HG03025 (cell line): ENCODE measurements around the gene TMUB2.
A peak's percentile ranks its signal among the peaks of the same experiment; 100 is the strongest.
"Not testable (repeated sequence)": the region's sequence is repeated elsewhere in the genome, so short reads cannot be mapped to it uniquely, and the experiment has no call there.

ENCODE experiments used
- ATAC-seq: cut with Tn5 transposase; IDR thresholded peaks from one replicate; pipeline ENCODE4 v1.9.1; 2021; ENCODE audit warnings: mild to moderate bottlenecking, moderate library complexity; ENCODE audit not compliant: unreplicated experiment, low FRiP score

Gene TMUB2

DNA sequence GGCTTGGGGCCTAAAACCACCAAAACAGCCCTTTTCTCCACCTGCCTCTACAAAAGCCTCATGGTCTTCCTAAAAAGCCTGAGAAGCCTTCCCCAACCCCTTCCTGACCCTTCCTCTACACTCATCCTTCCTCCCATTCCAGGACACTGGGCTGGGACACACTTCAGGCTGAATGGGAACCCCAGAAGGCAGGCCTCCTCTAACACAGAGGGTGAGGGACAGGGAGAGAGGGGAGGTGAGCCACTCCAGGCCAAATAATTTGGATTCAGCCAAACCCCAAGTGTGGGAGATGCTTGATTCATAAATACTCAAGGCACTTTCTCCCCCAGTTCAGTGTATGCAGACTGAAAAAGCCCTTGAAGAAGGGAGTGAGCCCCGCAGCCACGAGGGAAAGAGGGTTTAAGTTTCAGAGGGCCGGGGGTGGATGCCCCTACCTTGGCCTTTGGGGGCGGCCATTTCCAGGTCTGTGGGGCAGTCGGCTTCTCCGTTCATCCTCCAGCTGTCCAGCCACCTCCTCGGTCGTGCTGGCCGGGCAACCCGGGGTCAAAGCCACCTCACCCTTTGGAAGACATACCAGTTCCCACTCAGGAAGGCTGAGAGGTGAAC lies 31.1 kb downstream of the TMUB2 start:
- ATAC-seq: no peak

DNA sequence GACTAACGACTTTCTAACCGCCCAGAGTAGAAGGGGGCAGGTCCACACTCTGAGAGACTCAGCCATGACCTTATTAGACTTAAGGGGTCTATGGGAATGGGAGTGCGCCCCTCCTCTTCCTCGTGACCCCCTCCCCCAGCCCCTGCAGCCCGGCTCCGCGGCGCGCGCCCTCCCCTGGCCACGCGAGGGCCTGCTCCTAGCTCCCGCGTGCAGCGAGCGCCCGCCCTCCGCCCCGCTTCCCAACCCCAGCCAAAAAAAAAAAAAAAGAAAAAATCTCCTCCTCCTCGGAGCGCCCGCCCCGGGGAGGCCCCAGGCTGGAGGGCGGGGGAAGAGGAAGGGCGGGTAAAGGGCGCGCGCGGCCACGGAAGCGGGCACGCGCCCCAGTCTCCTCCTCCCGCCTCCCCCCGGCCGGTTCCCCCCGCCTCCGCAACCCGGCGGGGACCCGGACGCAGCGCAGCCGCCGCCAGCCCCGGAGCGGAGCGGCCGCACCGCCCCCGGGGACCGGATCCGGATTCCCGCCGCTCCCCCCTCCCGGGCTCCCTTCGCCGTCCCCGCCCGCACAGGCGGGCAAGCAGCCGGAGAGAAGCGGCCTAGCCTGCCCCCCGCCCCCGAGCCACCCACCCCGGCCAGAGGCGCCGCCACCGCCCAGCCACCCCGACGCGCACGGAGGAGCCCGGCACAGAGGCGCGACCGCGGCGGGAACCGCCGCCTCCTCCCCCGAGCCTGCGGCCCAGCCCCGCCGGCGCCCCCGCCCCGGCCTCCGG lies 31.8 kb downstream of the TMUB2 start:
- ATAC-seq: peak; percentile 39

DNA sequence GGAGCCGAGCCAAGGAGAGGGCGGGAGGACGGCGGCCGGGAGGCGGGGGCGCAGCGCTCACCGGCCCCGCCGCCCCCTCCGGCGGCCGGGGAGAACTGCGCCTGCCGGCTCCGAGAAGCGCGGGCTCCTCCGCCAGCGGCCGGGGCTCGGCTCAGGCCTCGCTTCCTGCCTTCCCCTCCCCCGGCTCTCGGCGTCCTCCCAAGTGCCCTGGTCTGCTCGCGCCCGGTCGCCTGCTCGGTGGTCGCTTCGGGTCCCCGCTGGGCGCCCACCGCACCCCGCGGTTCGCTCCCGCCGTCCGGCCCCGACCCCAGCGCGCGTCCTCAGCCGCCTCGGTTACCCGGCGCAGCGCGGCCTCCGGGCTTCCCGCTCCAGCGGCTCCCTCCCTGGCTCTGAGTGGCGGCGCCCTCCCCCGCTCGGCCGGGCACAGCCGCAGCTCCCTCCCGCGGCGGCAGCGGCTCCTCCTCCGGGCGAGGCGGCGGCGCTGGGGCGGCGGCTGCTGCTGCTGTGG lies 32.4 kb downstream of the TMUB2 start:
- peak; percentile 22 for ATAC-seq

DNA sequence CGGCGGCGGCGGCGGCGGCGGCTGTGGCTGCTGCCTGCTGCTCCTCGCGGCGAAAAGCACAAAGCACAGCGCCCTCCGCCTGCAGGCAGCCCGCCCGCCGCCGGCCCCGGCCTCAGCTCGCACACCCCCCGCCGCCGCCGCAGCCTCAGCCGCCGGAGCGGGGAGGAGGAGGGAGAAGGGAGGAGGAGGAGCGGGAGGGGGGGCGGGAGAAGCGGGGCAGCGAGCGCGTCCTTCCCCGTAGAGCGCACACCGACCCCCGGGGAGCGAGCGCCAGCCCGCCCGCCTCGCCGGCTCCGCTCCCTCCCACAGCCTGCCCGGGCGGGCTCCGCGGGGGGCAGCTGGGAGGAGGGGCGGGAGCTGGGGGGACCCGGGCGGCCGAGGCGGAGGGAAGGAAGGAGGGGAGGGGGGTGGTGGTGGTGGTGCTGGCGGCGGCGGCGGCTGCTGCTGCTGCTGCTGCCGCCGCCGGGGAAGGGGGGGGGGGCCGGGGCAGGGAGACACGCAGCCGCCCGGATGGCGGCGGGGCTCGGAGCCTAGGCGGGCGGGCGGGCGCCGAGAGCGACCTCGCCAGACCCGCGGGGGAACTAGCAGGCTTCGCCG lies 32.9 kb downstream of the TMUB2 start, which contains the start of gene UBTF:
UBTF (minus strand) TSS at position 60 of the 597 bp plus-strand sequence. CDS start 1,446 bp downstream, outside the sequence.
- ATAC-seq: peak; percentile 7

DNA sequence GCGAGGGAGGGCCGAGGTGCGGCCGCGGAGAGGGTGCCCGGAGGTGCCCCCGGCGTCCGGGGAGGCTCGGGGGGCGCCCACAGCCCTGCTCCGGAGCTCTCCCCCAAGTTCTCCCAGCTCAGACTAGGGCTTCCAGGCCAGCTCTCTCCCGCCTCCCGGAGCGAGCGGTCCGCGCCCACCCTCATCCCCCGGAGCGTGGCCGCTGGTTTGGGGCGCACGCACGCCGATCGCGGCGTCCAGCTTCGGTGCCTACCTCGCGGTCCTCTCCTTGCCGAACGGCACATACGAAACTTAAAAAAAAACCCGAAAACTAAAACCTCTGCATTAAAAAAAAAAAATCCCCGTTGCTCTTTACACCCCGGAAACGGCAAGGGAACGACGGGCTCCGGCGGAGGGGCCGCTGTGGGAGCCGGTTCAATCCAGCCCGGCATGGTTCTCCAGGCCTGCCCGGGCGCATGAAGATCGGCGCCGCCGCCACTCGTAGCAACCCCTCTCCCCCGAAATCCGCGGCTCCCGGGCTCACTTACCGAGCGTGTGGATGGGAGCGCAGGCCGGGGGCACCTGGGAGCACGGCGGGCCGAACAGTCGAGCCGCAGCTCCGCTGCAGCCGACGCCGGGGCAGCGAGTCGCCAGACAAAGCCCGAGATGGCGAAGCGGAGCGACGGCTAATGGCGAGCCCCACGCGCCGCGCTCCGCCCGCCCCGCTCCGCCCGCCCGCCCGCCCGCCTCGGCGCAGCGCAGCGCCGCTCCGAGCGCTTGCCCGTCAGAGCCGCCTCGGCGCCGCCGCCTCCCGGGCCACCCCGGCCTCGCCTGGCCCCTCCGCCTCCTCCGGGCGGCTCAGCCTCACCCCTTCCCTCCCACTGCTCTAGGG lies 33.7 kb downstream of the TMUB2 start:
- peak; percentile 6 for ATAC-seq

DNA sequence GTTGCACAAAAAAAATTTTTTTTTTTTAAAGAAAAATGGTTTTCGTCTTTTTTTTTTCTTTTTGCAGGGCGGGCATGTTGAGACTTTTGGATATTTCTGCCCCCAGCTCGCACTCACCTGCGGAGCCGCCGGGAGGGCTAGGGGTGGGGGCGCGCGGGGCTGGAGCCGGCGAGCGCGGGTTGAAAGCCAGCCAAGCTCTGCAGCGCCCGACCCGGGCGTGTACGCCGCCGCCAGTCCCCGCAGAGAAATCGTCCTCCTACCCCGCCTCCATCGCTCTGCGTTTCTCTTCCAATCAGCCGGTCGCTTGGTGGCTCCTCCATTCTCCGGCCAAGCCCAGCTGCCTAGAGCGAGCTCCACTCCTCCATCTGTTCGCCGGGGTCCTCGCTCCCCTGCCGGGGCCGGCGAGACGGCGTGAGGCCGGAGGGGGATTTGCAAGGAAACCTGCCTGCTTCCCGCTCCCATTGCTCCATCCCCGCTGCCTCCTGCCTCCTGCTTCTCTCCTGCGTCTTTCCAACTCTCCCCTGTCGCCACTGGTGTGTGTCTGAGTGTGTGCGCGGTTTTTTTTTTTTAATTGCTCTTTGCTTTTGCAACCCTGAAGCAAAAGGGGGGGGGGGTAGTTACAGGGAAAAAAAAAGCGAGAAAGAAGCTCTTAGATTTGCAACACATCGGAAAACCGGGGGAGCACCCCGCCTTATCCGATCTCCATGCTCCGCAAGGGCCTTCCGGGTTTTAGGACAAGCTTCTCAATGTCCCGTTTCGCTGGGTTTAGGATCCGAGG lies 34.5 kb downstream of the TMUB2 start:
- no peak for ATAC-seq

DNA sequence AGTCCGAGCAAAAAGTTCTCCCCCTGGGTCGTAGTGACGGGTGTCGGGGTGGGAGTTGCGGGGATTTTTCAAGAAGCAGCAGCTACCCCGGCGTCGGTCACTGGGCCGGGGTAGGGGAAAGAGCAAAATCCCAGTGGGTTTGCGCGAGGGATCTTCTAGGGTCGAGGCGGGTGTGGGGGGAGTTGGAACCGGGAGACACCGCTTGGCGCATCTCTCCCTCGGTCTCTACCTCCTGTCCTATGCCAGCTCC lies 35.0 kb downstream of the TMUB2 start:
- no peak for ATAC-seq

DNA sequence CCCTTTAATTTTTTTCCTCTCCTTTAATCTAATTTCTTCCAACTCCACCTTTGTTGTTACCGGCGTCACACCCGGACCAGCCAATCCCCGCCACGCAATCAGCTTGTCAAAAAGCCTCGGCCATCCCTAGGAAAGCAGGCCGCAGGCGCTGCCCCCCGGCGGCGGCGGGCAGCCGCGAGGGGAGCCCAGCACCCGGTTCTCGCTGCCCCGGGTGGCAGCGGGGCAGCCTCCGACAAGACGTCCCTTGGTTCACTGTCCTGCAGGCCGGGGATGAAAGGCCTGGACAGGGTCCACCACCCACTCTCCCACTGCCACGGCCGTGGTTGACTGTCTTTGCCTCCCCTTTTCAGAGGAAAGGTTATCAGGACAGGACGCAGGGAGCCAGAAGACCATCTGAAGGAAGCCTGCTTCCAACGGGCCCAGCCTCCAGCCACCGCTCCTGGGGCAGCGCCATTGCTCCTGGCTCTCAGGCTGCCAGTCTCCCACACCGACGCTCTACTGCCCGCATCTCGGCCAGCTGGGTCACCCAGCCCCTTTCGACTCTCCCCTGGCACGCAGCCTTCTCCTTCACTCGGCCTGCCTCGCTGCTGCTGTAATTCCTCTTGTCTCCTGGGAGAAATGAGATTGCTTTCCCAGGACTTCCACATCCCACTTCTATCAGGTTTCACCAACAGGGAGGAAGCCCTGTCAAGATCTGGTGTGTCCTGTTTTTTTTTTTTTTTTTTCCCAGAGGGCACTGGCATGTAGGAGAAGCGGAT lies 35.5 kb downstream of the TMUB2 start:
- ATAC-seq: no peak

DNA sequence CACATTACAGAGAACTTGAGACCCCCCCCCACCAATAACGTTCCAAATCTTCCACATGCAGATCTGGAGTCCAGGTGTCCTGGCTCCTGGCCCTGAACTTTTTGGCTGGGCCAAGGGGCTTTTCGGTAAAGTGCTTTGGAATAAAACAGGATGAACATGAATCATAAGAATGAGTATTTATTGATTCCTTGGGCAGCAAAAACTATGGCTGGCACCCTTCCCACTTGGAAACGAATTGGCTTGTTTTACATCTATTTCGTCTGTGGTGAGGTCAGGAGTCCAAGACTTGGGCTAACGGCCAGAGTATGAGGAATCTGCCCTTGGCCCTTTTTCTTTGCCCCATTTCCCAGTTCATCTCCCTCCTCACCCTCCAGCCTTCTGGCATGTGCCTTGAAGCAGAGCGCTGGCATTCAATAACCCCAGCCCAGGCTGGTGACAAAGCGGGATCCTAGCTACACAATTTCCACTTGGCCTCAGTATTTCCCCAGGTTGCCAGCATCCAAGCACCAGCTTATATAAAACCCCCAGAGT lies 36.8 kb downstream of the TMUB2 start:
- ATAC-seq: no peak

DNA sequence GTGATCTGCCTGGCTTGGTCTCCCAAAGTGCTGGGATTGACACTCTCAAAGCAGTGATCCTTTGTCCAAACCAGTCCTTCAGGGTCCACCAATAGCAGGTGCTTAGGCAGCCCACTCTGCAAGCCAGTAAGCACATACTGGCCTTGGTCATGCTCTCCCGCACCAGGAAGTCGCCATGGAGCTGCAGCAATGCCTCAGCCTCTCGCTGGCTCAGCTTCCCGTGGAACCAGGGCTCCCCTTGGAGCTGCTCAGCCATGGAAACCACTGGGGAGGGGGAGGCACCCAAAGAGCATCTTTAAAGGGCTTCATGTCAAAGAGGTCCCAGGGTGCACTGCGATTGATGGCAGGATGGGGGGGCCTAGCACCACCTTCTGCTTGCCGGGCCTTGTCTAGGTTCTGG lies 42.3 kb downstream of the TMUB2 start:
- ATAC-seq: no peak

DNA sequence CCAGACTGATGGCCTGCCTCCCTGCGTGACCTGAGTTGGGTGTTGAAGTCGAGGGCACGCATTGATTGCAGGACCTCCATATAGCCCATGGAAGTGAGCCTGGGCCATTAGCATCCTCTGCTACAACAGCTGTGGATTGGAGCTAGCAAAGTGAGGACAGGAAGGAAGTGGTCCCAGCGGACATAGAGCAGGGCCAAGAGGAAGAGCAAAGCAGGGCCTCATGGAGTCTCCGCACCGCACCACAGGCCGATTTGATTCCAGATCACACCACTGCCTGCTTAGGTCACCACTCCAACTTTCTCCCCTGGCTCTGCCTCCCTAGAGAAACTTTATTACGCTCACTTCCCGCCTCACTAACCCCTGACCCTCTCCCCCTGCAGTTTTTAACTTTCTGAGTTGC lies 43.4 kb downstream of the TMUB2 start:
- no peak for ATAC-seq

DNA sequence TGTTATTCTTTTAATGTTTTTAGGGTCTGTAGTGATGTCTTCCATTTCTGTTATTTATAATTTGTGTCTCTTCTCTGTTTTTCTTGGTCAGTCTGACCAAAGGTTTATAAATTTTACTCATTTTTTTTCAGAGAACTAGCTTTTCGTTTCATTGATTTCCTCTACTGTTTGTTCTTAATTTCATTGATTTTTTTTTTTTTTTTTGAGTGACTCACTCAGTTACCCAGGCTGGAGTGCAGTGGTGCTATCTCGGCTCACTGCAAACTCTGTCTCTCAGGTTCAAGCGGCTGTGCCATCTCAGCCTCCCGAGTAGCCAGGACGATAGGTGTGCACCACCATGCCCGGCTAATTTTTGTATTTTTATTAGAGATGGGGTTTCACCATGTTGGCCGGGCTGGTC lies 45.3 kb downstream of the TMUB2 start:
- ATAC-seq: no peak

DNA sequence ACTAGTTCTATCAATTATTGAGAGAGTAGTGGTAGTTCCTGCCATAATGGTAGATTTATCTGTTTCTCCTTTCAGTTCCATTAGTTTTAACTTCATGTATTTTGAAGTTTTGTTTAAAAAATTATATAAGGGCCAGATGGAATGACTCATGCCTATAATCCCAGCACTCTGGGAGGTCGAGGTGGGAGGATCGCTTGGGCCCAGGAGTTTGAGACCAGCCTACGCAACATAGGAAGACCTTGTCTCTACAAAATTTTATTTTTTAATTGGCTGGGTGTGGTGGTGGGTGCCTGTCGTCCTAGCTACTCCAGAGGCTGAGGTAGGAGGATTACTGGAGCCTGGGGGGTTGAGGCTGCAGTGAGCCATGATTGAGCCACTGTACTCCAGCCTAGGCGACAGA lies 46.8 kb downstream of the TMUB2 start:
- ATAC-seq: no peak

DNA sequence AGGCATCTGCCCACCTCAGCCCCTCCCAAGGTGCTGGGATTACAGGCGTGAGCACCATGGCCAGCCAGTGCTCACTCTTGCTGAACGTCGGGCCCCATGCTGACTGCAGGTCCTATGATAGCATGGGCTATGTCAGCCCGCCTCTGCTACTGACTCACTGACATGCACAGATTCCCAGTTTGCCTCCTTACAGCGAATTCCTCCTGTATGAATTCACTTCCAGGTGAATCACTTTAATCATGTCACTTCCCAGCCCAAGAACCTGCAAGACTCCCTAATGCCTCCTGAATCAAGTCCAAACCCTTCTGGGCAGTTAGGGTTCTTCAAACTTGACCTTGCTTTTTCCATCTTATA lies 48.8 kb downstream of the TMUB2 start:
- ATAC-seq: no peak

DNA sequence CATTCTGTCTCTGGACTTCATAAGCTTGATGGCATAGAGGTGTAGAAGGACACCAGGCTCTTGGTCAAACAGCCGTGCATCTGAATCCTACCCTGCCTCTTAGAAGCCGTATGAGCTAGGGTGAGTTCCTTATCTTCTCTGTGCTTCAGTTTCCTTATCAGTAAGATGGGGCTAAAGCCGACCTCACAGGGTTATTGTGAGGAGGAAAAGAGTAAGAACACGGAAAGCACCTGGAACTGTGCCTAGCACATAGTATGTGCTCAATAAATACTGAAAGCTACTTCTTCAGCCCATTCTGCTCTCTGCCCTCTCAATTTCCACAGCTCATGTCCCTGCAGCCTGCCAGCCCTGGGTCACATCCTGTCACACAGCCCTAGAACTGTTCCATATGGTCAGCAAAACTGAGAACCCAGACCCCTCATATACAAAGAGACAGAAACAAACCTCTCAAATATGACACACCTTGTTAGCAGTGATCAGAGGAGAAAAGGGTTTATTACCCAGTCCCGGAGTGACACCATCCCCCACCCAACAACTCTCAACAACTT lies 49.7 kb downstream of the TMUB2 start:
- no peak for ATAC-seq

DNA sequence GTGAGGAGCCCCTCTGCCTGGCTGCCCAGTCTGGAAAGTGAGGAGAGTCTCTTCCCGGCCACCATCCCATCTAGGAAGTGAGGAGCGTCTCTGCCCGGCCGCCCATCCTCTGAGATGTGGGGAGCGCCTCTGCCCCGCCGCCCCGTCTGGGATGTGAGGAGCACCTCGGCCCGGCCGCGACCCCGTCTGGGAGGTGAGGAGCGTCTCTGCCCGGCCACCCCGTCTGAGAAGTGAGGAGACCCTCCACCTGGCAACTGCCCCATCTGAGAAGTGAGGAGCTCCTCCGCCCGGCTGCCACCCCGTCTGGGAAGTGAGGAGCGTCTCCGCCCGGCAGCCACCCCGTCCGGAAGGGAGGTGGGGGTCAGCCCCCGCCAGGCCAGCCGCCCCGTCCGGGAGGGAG lies 51.1 kb downstream of the TMUB2 start:
- ATAC-seq: not testable (repeated sequence)

DNA sequence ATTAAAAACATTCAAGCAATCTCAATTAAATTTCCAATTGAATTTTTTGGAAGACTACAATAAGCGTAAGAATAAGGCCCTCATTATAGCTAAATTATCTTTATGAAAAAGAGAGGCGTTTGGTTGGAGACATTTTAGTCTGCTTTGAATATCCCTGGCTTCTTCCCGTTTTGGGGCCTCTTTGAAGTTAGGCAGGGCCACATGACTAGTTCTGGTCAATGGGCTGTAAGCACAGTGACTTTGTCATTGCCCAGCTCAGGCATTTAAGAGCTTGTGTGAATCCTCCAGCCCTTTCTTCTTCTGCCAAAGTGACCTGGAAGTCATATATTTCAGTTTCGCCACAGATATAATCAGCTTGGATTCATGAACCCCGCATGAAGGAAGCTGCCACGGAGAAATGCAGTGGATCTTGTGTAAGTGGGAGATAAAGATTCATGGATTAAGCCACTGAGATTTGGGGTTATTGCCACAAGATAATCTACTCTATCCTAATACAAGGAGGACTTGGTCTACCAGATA lies 54.4 kb downstream of the TMUB2 start:
- no peak for ATAC-seq
